Activated CD8-positive, alpha-beta memory T cell treated with anti-CD3 and anti-CD28 coated beads, Interleukin-2, amount 50 U/mL, for 24 hours (primary cell): ENCODE results near the gene KLK13.

Source experiments
- DNase-seq: peaks from one replicate; pipeline ENCODE4 v3.0.0-alpha.2; 2020; ENCODE audit errors: extremely low read depth

The KLK13 gene, protein sequence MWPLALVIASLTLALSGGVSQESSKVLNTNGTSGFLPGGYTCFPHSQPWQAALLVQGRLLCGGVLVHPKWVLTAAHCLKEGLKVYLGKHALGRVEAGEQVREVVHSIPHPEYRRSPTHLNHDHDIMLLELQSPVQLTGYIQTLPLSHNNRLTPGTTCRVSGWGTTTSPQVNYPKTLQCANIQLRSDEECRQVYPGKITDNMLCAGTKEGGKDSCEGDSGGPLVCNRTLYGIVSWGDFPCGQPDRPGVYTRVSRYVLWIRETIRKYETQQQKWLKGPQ

DNA sequence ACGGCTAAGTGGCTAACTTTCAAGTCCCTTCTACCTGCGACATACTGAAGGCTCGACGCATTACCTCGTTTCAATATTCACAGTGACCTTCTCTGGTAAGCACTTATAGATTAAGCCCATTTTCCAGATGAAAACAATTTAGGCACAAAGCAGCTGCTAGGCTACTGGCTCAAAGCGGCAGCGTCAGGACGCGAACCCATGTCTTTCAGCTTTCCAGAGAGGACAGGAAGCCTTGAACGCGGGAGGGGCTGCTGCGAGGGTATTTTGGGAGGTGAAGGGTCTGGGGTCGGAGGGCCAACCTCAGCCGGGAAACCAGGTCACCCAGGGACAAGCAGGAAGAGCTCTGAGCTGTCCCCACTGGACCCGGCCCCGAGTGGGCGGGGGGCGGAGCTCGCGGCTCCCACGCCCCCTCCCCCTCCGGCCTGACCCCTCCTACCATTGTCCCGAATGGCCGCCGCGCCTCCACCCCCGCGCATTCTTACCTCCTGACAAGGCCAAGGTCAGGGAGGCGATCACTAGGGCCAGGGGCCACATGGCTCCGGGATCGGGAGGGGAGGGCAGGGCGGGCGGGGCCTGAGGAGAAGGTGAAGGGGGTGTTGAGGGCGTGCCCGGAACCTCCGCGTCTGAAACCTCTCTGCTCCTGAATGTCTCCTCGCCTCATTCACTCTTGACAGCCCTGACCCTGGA, at the start of gene KLK13:
Gene KLK13, minus strand, starts transcription at position 559 of the 687 bp plus-strand sequence. Its CDS starts 25 bp downstream, at position 534.
- no peak for DNase-seq

DNA sequence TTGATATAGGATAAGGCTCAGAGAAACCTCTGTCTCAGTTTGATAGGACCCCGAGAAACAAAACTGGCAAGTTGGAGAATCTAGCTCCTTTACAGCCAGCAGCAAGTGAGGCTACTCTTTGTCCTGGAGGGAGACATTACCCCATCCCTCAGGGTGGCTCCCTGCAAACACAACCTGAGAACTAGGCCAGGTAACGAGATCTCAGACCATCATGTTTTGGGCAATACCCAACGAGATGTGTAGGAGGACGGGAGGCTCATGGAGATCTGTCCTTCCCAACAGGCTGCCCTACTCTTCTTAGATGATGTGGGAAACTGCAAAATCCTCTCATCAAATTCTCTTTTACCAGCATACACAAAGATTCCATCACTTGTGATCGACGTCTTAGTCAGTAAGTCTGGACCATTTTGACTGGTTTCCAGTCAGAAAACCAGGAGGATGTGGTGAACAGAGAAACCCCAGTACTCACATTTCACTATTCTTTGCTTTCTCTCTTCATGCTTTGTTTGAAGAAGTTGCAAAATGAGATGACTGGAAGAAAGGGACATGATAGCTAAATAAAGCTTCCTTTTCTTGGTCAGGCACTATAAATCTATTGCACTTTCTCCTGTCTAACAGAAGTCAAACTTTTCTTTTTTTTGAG, 49.3 kb upstream of the KLK13 start:
- no peak for DNase-seq

DNA sequence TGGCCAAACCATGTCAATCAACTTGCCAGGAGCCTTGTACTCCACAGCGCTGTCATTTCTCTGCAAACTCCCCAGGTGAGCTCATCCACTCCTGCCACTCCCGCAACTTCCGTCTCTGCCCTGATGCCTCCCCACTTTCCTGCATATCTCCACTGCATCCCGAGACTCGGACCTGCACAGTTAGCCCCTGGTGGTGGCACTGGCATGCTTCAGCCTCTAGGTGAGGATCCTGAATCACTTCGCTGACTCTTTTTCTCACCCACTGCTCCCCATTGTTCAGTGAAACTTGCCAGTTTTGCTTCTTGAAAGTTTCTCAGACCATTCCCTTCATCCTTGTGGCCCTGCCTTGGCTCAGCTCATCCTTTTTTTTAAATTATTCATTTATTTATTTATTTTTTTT, 46.7 kb upstream of the KLK13 start:
- DNase-seq, result no peak

DNA sequence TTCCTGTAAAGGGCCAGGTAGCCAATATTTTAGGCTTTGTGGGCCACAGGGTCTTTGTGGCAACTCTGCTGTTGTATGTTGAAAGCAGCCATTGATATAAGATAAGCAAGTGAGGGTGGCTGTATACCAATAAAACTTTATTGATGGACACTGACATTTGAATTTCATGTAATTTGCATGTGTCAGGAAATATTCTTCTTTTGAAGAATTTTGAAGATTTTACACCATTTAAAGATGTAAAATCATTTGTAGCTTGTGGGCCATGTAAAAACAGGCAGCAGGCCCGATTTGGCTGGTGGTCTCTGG, 45.7 kb upstream of the KLK13 start:
- DNase-seq, result no peak

DNA sequence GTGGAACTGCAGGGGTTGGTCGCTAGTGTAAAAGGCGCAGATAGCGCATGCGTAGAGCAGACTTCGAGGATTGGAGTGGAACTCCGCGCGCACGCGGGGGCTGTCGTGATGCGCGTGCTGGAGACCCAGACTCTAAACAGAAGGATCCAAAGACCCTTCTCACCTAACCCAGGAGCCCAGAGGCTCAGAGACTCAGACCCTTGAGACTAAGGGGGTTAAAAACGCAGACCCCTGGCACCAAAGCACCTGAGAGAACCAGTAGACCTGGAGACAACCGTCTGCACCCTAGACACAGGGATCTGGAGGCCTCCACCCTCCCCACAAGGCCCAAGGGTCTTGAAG, 43.9 kb upstream of the KLK13 start:
- no peak for DNase-seq

DNA sequence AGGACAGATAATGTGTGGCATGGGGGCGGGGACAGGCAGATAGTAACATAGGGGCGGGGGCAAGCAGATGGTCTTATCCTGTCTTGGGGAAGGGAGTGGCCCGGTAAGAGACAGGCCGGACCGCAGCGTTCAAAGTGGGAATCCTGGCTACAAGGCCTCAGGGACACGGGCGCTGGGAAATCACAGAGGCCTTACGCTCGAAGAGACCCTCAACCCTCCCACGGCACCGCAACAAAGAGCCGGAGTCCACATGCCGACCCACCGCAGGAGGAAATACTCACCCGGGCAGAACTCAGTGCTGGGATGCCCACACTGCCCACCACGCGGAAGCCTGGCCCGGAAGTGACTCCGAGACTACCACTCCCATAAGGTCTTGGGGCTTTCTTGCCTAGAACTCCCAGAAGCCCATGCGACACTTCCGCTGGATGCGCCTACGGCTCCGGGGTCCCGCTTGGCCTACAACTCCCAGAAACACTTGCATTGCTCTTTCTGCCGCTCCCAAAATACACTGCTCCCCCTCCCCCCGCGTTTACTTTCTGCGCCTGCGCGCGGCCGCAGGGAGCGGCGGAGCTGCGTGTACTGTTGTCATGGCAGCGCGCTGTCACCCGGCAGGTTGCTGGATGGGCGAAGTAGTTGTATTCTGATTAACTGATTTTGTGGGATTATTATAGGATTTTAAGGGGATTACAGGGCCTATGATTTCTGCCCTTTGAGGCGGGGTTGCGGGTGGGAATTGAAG, 43.3 kb upstream of the KLK13 start, which contains the start of gene CTU1:
Gene CTU1, minus strand, starts transcription at position 344 of the 739 bp plus-strand sequence. CDS start 3,840 bp downstream, outside the sequence.
- DNase-seq, result peak; percentile 98

DNA sequence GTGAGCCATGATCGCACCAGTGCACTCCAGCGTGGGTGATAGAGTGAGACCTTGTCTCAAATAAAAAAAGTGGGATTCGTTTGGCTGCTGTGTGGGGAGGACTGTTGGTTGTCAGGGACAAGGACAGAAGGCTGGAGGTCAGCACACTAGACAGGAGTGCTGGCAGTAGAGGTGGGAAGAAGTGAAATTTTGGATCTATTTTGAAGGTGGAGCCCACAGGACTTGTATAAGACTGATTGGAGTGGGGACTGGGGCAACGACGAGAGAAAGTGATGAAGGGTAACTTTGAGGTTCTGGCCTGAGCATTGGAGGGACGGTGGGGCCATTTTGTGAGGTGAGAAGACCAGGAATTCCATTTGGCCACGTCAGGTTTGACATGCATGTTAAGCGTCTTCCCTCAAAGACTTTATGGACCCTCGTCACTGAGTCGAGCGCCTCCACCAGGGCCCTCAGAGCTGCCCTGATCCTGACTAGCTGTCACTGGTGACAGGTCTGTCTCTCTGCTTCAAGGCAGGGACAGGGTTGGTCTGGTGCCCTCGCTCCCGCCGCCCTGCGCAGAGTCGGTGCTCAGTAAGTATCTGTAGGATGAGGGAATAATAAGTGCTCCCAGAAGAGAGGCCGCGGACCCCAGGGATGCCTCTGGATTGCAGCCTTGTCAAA, 42.6 kb upstream of the KLK13 start:
- DNase-seq, result no peak

DNA sequence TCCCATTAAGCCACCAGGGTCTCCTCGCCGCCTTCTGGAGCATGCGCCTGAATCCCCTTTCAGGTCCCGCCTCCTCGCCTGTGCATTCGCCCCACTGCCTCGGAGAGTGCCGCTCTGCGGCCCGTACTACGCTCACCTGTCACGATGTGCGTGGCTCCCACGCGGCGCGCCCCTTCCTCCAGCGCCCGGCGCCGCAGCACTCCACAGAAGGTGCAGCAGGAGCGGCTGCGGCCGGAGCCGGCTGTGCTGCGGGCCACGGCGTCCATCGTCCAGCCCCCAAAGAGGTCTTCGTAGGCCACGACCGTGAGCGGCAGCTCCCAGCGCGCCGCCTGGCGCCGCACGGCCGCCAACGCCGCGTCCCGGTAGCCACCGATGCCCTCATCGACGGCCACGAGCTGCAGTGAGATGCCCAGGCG, 39.0 kb upstream of the KLK13 start:
- DNase-seq, result no peak

DNA sequence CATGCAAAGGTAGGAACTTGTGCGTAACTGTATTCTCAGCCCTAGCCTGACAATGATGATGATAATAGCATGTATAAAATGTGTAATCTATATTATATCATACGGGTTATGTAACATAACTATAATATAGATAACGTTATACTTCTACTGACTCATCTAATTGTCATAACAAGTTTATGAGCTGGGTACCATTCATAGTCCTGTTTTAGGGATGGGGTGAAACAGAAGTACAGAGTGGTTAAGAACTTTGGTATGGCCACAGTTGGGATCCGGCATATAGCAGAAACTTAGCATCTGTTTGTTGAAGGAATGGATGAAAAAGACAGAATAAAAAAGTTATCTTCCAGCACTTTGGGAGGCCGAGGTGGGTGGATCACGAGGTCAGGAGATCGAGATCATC, 38.1 kb upstream of the KLK13 start:
- no peak for DNase-seq

DNA sequence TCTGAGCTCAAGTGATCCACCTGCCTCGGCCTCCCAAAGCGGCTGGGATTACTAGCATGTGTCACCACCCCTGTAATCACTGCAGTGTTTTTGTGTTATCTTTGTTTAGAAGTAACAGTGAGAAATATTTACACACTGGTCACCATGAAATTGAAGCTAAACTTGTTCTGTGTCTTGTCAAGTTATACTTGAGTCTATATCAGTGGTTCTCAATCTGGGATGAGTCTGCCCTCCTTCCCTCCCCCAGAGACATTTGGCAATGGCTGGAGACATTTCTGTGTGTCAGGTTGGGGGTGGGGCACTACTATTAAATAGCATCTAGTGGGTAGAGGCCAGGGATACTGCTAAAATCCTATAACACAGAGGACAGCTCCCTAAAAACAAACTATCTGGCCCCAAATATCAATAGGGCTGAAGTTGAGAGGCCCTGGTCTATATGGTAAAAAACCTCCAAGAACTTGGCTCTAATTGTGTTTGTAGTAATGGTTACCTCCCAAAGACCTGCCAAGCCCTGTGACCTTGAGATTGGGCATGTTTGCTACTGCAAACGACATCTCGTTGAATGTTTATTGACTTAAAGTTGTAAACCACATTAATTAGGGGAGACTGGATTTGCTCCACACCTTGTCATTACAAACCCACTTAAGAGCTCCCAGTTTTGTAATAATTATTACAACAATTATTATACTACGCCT, 36.4 kb upstream of the KLK13 start:
- DNase-seq, result no peak

DNA sequence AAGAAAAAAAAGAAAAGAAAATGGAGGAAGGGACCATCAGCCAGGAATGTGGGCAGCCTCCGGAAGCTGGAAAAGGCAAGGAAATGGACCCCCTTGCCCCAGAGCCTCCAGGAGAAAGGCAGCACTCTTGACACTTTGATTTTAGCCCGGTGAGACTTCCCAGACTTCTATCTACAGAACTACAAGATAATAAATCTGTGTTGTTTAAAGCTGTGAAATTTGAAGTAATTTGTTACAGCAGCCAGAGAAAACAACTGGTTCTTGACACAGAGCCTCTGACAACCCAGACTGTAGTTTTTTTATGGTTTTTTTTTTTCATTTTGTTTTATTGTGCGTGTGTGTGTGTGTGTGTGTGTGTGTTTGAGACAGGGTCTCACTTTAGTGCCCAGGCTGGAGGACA, 35.7 kb upstream of the KLK13 start:
- no peak for DNase-seq

DNA sequence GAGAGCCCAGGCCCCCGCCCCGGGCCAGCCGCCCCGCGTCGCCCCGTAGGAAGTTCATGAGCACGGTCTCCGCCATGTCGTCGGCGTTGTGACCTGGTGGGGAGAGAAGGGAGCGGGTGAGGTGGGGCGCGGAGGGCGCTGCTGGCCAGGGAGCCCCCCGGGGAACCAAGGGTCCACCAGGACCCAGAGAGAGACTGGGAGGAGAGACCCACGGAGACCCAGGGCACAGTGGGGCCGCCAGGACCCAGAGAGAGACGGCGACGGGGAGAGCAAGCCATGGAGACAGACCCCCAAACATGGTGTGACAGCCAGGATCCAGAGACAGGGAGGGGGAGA, 34.1 kb upstream of the KLK13 start:
- DNase-seq, result no peak

DNA sequence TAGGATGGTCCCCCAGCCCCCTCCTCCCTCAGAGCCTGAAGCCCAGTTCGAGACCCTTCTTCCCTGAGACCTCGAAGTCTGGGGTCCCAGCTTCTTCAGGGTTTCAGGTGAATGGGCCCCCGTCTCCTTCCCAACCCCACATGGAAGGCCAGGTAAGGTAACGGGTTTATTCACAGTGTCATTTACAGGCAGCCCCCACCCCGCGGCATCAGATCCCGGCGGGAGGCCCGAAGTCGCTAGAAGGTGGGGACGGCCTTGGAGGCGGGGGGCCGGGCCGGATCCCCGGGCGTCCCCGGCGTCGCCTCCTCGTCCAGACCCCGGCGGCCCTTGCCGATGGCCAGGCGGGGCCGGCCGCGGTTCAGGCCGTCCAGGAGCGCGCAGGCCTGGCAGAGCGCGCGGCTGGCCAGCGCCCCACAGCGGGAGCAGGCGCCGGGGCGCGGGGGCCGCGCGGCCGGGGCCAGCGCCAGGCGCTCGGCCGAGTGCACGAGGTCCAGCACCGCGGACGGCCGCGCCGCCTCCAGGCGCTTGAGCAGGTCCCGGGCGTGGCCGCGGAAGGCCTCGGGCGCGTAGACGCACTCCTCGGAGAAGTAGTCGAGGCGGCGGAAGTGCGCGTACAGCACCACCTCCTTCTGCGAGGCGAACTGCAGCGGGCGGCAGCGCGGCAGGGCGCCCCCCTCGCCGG, 33.6 kb upstream of the KLK13 start:
- DNase-seq, result no peak

DNA sequence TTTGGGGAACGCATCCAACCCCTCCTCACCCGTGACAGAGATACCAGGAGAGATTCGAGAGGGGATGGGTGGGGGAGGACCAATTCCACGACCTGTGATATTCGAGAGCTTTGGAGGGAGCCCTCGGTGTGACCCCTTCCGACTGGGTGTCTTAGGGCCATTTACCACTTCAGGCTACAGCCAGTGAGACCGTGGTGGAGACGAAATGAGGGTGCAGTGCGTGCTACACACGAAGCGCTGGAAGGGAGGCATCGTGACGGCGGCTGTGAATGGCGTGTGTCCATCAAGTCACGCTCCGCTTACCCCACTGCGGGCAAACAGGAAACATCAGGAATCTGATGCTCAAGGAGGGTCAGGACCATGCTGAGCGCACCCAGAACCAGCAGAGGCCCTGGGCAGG, 32.9 kb upstream of the KLK13 start:
- DNase-seq, result no peak

DNA sequence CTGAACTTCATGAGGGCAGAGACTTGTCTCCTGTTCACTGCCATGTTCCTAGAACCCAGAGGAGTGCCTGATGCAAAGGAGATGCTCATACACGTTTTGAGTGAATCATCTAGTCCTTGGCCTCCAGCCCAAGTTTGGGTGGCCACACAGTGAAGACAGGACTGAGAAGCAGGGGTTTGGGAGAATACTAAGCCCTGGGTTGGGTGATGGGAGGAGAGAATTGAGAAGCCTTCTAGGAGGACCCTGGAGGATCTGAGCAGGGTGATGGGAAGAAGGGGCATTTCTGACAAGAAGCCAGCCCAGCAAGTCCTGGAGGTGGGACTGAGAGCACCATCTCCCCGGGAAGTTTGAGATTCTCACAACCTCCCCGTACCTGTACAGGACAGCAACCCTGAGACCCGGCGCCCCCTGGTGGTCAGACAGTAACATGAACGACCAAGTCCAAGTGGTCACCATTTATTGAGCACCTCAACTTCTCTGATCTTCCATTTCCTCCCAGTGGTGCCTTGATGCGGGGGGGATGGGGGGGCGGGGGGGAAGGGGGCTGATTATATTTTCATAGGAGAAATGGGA, 32.4 kb upstream of the KLK13 start:
- no peak for DNase-seq

DNA sequence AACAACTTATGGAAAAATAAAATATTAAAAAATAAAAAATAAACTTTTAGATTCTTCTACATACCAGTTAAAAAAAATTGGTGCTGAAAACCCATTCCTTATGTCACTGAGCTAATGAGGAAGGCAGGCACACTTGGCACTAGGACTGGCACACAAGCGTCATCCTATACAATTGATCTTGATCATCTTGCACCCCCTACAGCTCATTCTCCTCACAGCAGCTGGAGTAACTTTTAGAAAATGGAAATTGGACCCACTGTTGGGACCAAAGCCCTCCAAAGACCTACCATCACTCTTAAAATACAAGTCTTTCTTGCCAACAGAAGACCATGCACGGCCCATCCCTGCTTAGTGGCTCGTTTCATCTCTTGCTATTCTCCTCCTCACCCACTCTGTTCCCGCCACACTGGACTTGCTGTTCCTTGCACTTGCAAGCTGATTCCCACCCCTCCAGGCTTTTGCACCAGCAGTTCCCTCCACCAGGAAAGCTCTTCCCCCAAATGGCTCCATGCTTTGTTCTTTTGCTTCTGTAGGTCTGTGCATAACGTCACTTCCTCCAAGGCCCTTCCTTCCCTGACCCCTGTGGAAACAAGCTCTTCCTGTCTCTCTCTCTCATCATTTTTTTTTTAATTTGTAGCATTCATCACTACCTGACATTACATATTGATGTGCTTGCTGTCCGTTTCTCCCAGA, 31.7 kb upstream of the KLK13 start:
- DNase-seq, result no peak

DNA sequence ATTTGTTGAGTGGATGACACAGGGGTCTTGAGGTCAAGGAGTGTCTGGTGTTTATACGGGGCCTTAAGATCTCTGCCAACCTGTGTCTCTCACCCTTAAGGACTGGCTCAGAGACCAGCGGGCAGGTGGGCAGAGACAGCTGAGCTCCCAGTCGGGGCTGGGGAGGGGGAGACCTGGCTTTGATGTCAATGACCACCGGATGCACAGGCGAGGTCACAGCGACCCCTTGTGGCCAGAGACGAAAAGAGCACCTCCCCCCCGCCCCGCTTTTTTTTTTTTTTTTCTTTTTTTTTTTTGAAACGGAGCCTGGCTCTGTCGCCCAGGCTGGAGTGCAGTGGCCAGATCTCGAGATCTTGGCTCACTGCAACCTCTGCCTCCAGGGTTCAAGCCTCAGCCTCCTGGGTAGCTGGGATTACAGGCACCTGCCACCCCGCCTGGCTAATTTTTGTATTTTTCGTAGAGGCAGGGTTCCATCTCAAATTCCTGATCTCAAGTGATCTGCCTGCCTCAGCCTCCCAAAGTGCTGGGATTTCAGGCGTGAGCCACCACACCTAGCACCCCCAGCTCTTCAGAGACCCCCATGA, 29.9 kb upstream of the KLK13 start:
- no peak for DNase-seq

DNA sequence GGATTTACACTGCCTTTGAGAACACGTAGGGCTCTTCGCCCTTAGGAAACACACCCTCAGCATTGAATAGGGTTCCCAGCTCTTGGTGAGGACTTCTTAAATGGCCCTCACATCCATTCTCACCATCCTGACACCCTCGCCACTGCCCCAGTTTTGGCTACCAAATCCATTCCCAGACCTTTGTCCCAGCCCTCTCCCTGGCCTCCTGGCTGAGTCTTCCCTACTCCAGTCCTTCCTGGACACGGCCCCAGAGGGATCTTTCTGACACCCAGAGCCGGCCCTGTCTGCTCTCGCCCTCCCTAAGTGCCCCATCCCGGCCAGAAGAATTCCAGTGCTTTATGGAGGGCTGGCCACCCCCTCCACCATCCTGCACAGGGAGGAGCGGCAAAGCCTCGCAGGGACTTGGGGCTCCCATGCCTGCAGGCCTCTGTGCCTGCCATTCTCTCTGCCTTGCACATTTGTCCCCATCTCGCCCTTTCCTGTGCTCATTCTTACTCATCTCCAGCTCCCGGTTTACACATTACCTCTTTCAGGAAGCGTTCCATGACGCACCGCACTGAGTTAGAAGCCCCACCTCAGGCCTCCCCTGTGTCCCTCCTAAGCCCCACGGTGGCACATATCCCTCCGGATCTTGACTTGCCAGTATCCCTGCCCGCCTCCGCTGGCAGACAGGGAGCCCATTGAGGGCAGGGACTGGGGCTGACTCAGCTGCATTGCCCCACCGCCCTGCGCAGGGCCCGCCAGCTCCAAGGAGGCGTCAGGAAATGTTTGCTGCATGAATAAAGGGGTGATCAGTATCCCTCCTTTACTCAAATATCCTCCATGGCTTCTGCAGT, 28.8 kb upstream of the KLK13 start:
- DNase-seq, result no peak

DNA sequence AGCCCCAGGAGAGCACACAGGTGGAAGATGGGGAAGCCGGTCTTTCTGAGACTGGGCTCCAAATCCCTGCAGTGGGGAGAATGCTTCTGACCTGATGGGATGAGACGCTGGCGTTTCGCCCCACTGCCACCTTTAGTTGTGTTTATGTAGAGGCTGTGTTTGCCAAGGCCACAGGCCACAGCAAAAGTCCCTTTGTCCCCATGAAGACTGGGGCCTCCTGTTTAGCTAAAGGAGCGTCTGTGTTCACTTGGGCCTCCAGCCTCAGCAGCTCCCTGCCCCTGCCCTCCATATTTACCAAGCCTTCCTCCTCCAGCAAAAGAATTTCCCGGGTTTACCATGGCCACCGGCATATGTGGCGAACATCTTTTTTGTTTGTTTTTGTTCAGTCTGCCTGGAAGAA, 28.2 kb upstream of the KLK13 start:
- no peak for DNase-seq
